Measurements from ENCODE around the gene CEACAM5.
A peak's percentile ranks its signal among the peaks of the same experiment; 100 is the strongest.
"Not testable (repeated sequence)": the region's sequence is repeated elsewhere in the genome, so short reads cannot be mapped to it uniquely, and the experiment has no call there.

Gene CEACAM5

GRCh38 chr19:41700381-41701195 is 7.8 kb upstream of the CEACAM5 start:
- DNase-seq = no peak

- DNase-seq = peak in 3 of 4 experiments; percentile 5 to 20 (median 14)
Measured at GRCh38 chr19:41701401-41702075, 6.9 kb upstream of the CEACAM5 start.

DNA sequence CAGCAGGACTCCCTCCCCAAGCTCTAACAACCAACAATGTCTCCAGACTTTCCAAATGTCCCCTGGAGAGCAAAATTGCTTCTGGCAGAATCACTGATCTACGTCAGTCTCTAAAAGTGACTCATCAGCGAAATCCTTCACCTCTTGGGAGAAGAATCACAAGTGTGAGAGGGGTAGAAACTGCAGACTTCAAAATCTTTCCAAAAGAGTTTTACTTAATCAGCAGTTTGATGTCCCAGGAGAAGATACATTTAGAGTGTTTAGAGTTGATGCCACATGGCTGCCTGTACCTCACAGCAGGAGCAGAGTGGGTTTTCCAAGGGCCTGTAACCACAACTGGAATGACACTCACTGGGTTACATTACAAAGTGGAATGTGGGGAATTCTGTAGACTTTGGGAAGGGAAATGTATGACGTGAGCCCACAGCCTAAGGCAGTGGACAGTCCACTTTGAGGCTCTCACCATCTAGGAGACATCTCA is 6.2 kb upstream of the CEACAM5 start:
- no peak for DNase-seq

- no peak for DNase-seq
Measured at GRCh38 chr19:41703602-41704293, 4.7 kb upstream of the CEACAM5 start.

- peak; percentile 14 to 69 (median 46) for DNase-seq
Measured at GRCh38 chr19:41705393-41706174, 2.8 kb upstream of the CEACAM5 start.

- DNase-seq = peak; percentile 64 to 83 (median 72)
Measured at GRCh38 chr19:41706741-41707501, 1.5 kb upstream of the CEACAM5 start.

- DNase-seq = no peak
Measured at GRCh38 chr19:41707502-41707812, 969 bp upstream of the CEACAM5 start.

DNA sequence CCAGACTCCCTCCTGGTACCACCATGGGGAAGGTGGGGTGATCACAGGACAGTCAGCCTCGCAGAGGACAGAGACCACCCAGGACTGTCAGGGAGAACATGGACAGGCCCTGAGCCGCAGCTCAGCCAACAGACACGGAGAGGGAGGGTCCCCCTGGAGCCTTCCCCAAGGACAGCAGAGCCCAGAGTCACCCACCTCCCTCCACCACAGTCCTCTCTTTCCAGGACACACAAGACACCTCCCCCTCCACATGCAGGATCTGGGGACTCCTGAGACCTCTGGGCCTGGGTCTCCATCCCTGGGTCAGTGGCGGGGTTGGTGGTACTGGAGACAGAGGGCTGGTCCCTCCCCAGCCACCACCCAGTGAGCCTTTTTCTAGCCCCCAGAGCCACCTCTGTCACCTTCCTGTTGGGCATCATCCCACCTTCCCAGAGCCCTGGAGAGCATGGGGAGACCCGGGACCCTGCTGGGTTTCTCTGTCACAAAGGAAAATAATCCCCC is 505 bp upstream of the CEACAM5 start:
- no peak for DNase-seq

- DNase-seq = not testable (repeated sequence)
Measured at GRCh38 chr19:41709516-41709915, 1.1 kb downstream of the CEACAM5 start.

GRCh38 chr19:41709951-41710645 is 1.7 kb downstream of the CEACAM5 start:
- DNase-seq = no peak

GRCh38 chr19:41711376-41712261 is 3.2 kb downstream of the CEACAM5 start:
- no peak for DNase-seq

DNA sequence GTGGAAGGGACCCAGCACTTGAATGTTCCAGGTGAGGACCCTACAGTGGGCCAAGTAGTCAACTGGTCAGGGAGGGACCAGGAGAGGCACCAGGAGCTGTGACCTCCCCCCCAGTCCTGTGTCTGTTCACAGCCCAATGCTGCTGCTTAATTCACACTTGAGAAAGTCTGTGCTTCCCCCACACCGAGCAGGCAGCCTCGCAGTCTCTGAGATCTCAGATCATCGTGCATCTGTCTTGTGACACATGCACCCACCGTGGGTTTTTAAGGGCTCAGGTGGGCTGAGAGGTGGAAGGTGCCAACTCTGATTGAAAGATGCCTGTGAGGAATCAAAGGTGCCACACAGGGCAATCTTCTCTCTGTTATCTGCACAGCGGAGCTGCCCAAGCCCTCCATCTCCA is 6.2 kb downstream of the CEACAM5 start:
- DNase-seq = no peak

GRCh38 chr19:41718761-41719160 is 10.3 kb downstream of the CEACAM5 start:
- no peak for DNase-seq

DNA sequence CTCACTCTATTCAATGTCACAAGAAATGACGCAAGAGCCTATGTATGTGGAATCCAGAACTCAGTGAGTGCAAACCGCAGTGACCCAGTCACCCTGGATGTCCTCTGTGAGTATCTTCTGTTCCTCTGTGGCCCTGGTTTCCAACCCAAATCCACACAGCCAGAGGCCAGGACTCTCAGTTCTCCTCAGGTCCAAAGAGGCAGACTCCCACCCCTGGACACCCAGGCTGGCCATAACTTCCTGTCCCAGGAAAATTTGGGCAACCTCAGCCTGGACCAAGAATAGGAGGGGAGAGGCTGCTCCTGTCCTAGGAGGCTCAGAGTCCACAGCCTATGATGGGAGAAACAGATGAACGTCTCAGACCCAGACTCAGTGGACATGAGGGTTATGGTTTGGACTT is 11.7 kb downstream of the CEACAM5 start:
- DNase-seq = no peak

- no peak for DNase-seq
Measured at GRCh38 chr19:41726493-41726892, 18.1 kb downstream of the CEACAM5 start.

- no peak for DNase-seq
Measured at GRCh38 chr19:41734156-41734555, 25.7 kb downstream of the CEACAM5 start.

DNA sequence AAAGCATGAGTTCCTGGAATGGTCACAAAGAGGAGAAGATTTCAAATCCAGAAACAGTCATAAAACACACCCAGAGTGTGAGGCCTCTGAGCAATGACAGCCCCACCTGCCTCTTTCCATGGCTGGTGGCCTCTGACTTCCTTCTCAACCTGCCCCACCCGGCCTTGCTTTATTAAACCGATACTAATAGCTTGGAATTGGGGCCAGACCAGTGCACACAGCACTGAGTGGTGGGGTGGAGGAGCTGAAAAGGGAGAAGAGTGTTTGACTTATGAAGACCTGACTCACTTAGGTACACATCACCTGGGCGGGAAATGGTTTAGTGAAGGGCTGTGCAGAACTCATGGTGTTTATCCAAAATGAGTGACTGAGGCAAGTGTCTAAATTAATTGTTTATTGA is 26.2 kb downstream of the CEACAM5 start:
- DNase-seq = no peak

DNA sequence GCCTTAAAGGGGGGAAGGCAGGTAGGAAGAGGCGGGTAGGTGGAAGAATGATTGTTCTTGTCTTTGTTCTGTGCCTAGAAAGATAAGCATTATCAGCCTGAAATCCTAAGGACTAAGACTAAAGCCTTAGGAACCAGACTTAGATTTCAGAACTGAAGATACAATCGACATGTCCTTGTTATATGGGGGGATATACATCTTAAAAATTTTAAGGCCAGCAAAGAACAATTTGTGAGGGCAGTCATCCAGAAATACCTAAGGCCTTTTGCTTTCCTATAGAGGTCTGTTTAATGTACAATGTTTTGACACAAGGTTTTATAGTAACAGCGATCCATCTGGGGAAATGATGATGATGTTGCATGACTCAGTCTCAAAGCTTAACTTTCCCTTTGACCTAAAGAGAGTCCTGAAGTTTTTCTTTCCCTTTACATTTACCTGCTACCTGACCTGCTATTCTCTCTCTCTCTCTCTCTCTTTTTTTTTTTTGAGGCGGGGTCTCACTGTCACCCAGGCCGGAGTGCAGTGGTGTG is 26.7 kb downstream of the CEACAM5 start:
- no peak for DNase-seq

DNA sequence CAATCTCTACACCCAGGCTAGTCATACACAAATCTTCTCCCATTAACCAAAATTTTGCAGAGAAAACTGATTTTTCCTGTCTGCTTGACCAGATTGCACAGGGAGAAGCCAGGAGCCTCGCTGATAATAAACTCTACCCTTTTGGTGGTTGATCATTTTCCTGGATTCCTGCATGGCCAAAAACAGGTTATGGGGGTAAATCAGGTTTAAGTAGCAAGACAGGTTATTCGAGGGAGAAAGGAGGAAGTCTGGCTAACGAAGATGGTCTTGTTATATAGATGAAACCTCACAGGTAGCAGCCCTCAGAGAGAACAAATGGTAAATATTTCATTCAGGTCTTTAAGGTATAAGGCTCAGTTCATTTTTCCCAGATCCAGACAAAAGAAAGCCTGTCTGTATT is 30.9 kb downstream of the CEACAM5 start:
- no peak for DNase-seq
